A673 (cell line): ENCODE results near the gene CAPG. TPM values are rescaled to one million over a fixed set of nuclear protein-coding genes. Genes with fewer than 3 reads are reported as not detected.

ENCODE experiments used
- BruUV-seq: library from RNA; stranded (reverse); fragments of 400-500 nt; replicated peaks from 2 replicates; lab custom pipeline; 2021; lab: Mats Ljungman, UMichigan
- CTCF ChIA-PET: fragments of 300-600 bp; sonication (Branson Sonifier 250); formaldehyde crosslinking; loops from one replicate; lab custom pipeline; 2022; ENCODE audit warnings: antibody characterized with exemption; lab: Charles Lee
- POLR2A ChIA-PET: fragments of 300-600 bp; sonication (Branson Sonifier 250); formaldehyde crosslinking; loops from one replicate; lab custom pipeline; 2022; ENCODE audit warnings: antibody characterized with exemption; ENCODE audit not compliant: low non-redundant PET; lab: Charles Lee
- DNase-seq: peaks from one replicate; pipeline ENCODE4 v3.0.0-alpha.2; 2015; ENCODE audit warnings: low spot score
- H3K27ac ChIP-seq: fragments of 200-600 bp; sonication (generic); 2 replicates; pipeline ENCODE4 v1.5.1; 2016; ENCODE audit warnings: mixed run types, low read depth, mild to moderate bottlenecking, mixed read lengths, antibody characterized with exemption, low read length; ENCODE audit not compliant: poor library complexity, severe bottlenecking
- H3K27me3 ChIP-seq: fragments of 200-600 bp; sonication (generic); replicated peaks from 2 replicates; pipeline ENCODE4 v1.6.1; 2017; ENCODE audit warnings: mixed run types, low read depth, mild to moderate bottlenecking, mixed read lengths, antibody characterized with exemption, low read length; ENCODE audit not compliant: insufficient read depth, poor library complexity
- H3K36me3 ChIP-seq: fragments of 200-600 bp; sonication (generic); 2 replicates; pipeline ENCODE4 v1.6.1; 2016; ENCODE audit warnings: mixed run types, mild to moderate bottlenecking, mixed read lengths, antibody characterized with exemption, low read length; ENCODE audit not compliant: insufficient read depth, poor library complexity, severe bottlenecking
- H3K4me1 ChIP-seq: fragments of 200-600 bp; sonication (generic); 2 replicates; pipeline ENCODE4 v1.6.1; 2017; ENCODE audit warnings: mixed run types, mild to moderate bottlenecking, mixed read lengths, antibody characterized with exemption, low read length; ENCODE audit not compliant: insufficient read depth, poor library complexity, severe bottlenecking
- H3K4me3 ChIP-seq: fragments of 200-600 bp; sonication (generic); 2 replicates; pipeline ENCODE4 v1.5.1; 2016; ENCODE audit warnings: low read depth, mixed run types, mild to moderate bottlenecking, mixed read lengths, low read length; ENCODE audit not compliant: poor library complexity, severe bottlenecking
- H3K9me3 ChIP-seq: fragments of 200-600 bp; sonication (generic); 2 replicates; pipeline ENCODE4 v1.6.1; 2016; ENCODE audit warnings: mixed run types, low read depth, mild to moderate bottlenecking, mixed read lengths, antibody characterized with exemption, low read length; ENCODE audit not compliant: poor library complexity, severe bottlenecking
- CTCF ChIP-seq: fragments of 300-800, 200-600 bp; sonication (generic); conservative IDR thresholded peaks from 2 replicates; pipeline ENCODE4 v1.5.1; 2017; ENCODE audit warnings: low read depth, mild to moderate bottlenecking, antibody characterized with exemption, low read length, moderate library complexity, mixed read lengths
- EZH2 ChIP-seq: fragments of 200-600 bp; sonication (generic); IDR thresholded peaks from 2 replicates; pipeline ENCODE4 v1.6.1; 2017; ENCODE audit warnings: borderline replicate concordance, low read depth, mild to moderate bottlenecking, mixed read lengths, antibody characterized with exemption, low read length; ENCODE audit not compliant: poor library complexity, severe bottlenecking
- intact Hi-C: fragments of 100-400 bp; cut with micrococcal nuclease; formaldehyde crosslinking; loops from one replicate; pipeline ENCODE4 v1.10.0; 2022; ENCODE audit not compliant: unreplicated experiment
- total RNA-seq: library from RNA; stranded (reverse); gene quantifications from 2 replicates; pipeline ENCODE4 v1.2.3, GENCODE V29; 2021

Gene CAPG
- total RNA-seq, 1 experiment from 2014 or later, result 156 TPM

- intact Hi-C loops, result no loop called here
- H3K4me3 ChIP-seq, result no peak overlapping the region
- H3K27ac ChIP-seq, result no peak overlapping the region
- no peak for TF ChIP-seq EZH2
- no peak for TF ChIP-seq CTCF
- H3K27me3 ChIP-seq, result no peaks in the 10 kb centered on the region
- H3K4me1 ChIP-seq, result peaks cover 22% of the 10 kb centered on the region
- H3K9me3 ChIP-seq, result no peaks in the 10 kb centered on the region
- no peaks in the 10 kb centered on the region for H3K36me3 ChIP-seq
- CTCF ChIA-PET, result interaction anchor here (3.6 kb wide), 1 partner anchor 130 kb away, joined by 28 read pairs; no protein-coding TSS in a partner anchor
- no TSS peak for BruUV-seq
- POLR2A ChIA-PET, result no interaction called here
- no peak for DNase-seq
These were observed 11.9 kb upstream of the CAPG start for GRCh38 chr2:85422072-85422457.

- no peak overlapping the region for H3K4me3 ChIP-seq
- ChIA-PET POLR2A (no interaction called here), CTCF (interaction anchor here (3.6 kb wide), 1 partner anchor 130 kb away, joined by 28 read pairs; no protein-coding TSS in a partner anchor)
- H3K27ac ChIP-seq, result peak overlapping the region; percentile 58
- TF ChIP-seq EZH2, result no peak
- TF ChIP-seq CTCF, result no peak
- no peaks in the 10 kb centered on the region for H3K27me3 ChIP-seq
- H3K4me1 ChIP-seq, result peaks cover 22% of the 10 kb centered on the region
- intact Hi-C loops, result no loop called here
- no peaks in the 10 kb centered on the region for H3K9me3 ChIP-seq
- no peaks in the 10 kb centered on the region for H3K36me3 ChIP-seq
- no TSS peak for BruUV-seq
- no peak for DNase-seq
These were observed 11.3 kb upstream of the CAPG start for GRCh38 chr2:85421260-85422071.

GRCh38 chr2:85420536-85421259 lies 10.5 kb upstream of the CAPG start:
- Histone ChIP-seq H3K4me3 (no peak overlapping the region), H3K9me3 (no peaks in the 10 kb centered on the region), H3K4me1 (peaks cover 22% of the 10 kb centered on the region), H3K27ac (peak overlapping the region; percentile 58), H3K27me3 (no peaks in the 10 kb centered on the region), H3K36me3 (no peaks in the 10 kb centered on the region)
- intact Hi-C loops, result loop anchor here (1.0 kb wide), 1 partner anchor 132 kb away; no protein-coding TSS in a partner anchor
- POLR2A ChIA-PET, result interaction anchor here (0.5 kb wide), 1 partner anchor 71 kb away, joined by 3 read pairs; no protein-coding TSS in a partner anchor
- TF ChIP-seq CTCF (peak; percentile 100), EZH2 (no peak)
- peak; percentile 91 for DNase-seq
- CTCF ChIA-PET, result interaction anchor here (3.6 kb wide), 1 partner anchor 131 kb away, joined by 28 read pairs; no protein-coding TSS in a partner anchor
- BruUV-seq, result no TSS peak
